Ureter (tissue), 1 donor: ENCODE measurements around the gene SCN8A. TPM values are rescaled to one million over a fixed set of nuclear protein-coding genes. Genes with fewer than 3 reads are reported as not detected.
"Not testable (repeated sequence)": the region's sequence is repeated elsewhere in the genome, so short reads cannot be mapped to it uniquely, and the experiment has no call there.

Source experiments
- DNase-seq: peaks from one replicate; pipeline ENCODE4 v3.0.0-alpha.2; 2020; ENCODE audit warnings: low spot score
- total RNA-seq: library from RNA; stranded (reverse); gene quantifications from one replicate; pipeline ENCODE4 v1.2.4, GENCODE V29; 2023
- donor health status: DM: yes; HTN: yes; CAD: no.

Gene SCN8A
- total RNA-seq, 1 donor from 2014 or later = 2.2 TPM

- peak; percentile 67 for DNase-seq
Measured at GRCh38 chr12:51814311-51815088, 223.5 kb downstream of the SCN8A start.

DNA sequence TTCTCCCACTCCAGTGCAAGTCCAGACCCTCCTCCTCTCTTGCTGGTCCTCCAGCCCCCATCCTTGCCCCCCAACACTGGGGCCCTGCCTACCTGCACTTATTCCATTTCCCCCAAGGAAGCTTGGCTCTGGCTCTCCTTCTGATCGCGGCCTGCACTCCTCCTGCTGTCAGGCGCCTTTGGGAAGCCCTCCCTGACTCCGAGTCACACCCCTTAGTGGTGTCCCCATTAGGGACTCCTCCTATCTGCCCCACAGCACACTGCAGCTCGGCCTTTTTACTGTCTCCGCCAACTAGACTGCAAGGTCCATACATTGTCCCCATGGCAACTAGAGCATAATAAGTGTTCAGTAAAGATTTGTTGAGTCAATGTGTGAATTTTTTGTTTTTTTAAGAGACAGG is 224.5 kb downstream of the SCN8A start:
- no peak for DNase-seq

- no peak for DNase-seq
Measured at GRCh38 chr12:51817027-51817953, 226.3 kb downstream of the SCN8A start.

DNA sequence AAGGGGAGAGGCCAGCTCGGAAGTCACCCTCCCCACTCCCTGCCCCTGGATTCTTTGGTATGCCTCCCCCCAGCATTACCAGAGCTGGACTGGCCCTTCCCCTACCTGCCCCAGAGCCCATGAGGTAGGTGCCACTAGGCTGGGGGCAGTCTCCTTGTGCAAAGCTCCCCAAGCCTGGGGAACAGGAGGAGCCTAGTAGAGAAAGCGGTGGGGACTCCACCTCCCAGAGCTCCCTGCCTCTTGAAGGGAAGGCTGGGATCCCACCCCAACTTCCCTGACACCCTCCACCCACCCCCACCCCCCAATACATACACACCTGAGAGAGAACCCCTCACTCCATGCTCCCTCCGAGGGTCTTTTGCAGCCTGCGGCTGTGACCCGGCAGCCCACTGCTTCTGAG is 227.1 kb downstream of the SCN8A start:
- no peak for DNase-seq

GRCh38 chr12:51818566-51819300 is 227.7 kb downstream of the SCN8A start:
- no peak for DNase-seq

DNA sequence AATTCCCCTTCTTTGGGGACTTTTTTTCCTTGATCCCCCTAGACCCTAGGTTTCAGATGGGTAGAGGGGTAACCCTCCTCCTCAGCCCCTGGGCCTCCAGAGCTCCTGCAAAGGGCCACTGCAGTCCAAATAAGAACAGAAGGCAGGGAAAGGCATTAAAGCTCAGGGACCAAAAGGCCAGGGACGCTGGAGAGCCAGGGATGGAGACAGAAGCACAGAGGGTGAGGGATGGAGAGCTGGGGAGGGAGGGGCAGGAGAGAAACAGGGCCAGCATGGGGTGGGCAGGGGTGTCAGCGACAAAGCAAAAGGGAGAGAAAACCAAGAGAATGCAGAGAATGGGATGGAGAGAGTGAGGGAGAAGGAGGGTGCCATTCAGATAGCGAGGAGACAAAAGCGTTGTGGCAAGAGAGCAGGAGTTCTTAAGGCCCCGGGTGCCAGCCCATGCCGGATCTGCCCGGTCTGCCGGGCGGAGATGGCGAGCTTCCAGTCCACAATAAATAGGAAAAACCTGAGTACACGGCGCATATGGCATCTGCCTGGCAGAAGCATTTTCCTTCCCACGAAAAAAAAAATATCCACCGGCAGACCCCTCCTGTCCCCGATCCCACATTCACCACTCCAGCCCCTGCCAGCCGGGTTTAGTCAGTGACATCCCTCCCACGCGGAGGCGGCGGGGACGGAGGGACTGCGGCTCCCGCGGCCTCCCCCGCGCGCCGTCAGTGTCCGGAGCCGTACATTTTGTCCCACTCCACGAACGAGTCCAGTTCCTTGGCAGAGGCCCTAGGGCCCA is 228.9 kb downstream of the SCN8A start:
- DNase-seq = no peak

- DNase-seq = peak; percentile 56
Measured at GRCh38 chr12:51820526-51821439, 229.8 kb downstream of the SCN8A start.

GRCh38 chr12:51821440-51822260 is 230.6 kb downstream of the SCN8A start:
- no peak for DNase-seq

DNA sequence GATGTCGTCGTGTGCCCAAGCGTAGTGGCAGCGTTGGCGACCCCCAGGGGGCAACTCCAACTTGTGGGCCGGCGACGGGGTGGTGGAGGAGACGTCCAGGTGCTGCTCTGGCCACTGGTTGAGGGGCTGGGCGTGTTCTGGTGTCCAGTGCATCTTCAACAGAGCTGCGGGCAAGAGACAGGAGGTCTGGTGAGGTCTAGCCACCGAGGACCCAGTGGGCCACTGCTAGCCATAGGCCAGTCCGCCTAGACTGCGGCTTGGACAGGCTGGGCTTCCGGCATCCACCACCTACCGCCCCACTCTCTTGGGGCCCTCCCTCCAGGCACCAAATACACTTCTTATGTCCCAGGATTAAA is 231.2 kb downstream of the SCN8A start:
- no peak for DNase-seq

DNA sequence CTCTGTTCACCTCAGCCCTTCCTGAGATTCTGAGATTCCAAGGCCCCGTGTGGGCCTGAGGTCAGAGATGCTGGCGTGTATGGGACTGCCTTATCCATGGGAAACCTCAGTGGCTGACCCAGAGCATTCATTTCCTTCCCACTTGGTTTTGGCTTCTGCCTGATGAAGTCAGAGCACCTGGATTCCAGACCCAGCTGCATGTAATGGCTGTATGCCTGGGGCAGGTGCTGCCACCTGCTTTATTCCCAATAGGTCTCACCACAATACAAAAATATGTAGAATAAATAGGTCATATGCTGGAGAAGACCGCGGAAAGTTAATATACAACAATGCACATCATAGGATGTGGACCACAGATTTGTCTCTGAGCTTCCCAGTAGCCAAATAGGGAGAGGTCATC is 231.9 kb downstream of the SCN8A start:
- DNase-seq = no peak

DNA sequence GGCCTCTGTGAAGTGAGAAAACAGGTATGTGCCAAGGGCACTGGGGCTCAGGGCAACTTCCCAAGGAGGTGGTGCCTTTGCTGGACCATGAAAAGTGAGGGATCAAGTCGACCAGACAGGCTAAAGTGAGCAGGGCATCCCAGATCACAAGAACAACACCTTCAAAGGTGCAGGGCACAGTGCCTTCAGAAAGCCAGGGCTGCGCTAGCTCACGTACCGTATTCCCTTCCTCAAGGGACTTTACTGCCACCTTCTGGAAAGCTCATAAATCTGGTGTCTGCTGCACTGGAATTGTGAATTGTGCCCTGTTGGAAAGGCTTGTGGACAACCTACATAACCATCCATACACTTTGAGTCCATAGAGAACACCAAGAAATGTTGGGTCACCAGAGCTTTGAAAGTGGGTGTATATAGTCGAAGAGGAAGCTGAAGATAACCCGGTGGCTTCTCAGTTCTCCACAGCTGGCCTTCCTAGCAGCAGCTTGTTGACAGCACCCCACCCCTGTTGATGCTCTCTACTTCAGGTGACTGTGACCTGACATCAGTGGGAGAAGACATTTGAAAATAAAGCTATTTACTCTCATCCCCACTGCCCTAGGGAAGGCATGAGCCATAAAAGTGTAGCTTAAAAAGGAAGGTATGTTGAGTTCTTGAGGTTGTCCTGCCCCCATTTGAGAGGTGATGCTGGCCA is 233.0 kb downstream of the SCN8A start:
- DNase-seq = no peak

DNA sequence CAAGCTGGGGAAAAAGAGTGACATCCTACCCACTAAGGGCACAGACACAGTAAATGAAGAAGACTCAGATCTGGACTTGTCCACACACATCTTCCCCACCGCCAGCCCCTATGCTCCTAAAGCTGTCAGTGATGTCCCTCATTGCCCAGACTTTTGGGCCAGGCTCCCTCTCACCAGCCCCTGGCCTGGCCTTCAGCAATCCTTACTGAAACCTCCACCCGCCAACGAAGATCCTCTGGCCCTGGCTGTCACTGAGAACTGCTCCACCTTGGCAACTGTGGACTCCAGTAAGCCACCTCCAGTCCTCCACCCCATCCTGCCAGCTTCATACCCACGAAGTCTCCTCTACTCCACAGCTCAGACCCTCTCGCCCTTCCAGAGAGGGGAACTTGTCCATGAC is 234.2 kb downstream of the SCN8A start:
- no peak for DNase-seq

DNA sequence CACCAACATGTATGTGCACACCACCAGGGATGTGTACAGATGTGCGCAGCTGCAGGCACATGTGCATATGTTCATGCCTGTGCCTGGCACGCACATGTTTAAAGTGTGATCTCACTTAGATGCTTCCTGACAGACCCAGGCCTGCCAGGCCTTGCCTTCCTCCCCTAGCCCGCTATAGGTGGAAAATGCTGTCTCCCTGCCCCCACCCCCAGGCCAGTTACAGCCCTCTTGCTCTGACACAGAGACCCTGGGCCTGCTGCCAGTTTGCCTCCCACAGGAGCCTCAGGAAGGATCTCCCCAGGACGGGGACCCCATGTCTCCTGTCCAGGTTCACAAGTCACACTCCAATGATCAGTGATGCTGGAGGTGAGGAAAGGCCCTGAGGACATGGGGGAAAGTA is 235.8 kb downstream of the SCN8A start:
- DNase-seq = no peak

GRCh38 chr12:51827925-51828818 is 237.1 kb downstream of the SCN8A start:
- DNase-seq = peak; percentile 79

GRCh38 chr12:51829011-51829481 is 238.0 kb downstream of the SCN8A start:
- DNase-seq = no peak

- DNase-seq = no peak
Measured at GRCh38 chr12:51829641-51830040, 238.6 kb downstream of the SCN8A start.

DNA sequence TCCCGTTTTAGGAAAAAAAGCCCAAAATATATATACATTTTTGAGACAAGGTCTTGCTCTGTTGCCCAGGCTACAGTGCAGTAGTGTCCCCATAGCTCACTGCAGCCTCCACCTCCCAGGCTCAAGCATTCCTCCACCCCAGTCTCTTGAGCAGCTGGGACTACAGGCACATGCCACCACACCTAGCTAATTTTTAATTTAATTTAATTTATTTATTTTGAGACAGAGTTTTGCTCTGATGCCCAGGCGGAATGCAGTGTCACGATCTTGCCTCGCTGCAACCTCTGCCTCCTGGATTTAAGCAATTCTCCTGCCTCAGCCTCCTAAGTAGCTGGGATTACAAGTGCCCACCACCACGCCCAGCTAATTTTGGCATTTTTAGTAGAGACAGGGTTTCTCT is 240.8 kb downstream of the SCN8A start:
- DNase-seq = not testable (repeated sequence)
